ENCODE data around the gene FEN1.

FEN1 gene

GRCh38 chr11:61795876-61796526 is 3.3 kb downstream of the FEN1 start:
- no peak for TF ChIP-seq ARNT (IDR thresholded peaks at IDR 0.05)
- TF ChIP-seq TARDBP (IDR thresholded peaks at IDR 0.05): no peak
- TF ChIP-seq ELF4 (IDR thresholded peaks at IDR 0.05): no peak
- no peak for TF ChIP-seq LEF1 (IDR thresholded peaks at IDR 0.05; ENCODE audit: borderline replicate concordance)
- TF ChIP-seq FOXK2 (IDR thresholded peaks at IDR 0.05): no peak
- no peak for TF ChIP-seq CTBP1 (IDR thresholded peaks at IDR 0.05; ENCODE audit: borderline replicate concordance)
- no peak for TF ChIP-seq ZNF384 (IDR thresholded peaks at IDR 0.05)
- no peak for TF ChIP-seq FOXM1 (IDR thresholded peaks at IDR 0.05; ENCODE audit: borderline replicate concordance)
- TF ChIP-seq HDGF (IDR thresholded peaks at IDR 0.05; ENCODE audit: borderline replicate concordance): no peak
- TF ChIP-seq FOXA1 (IDR thresholded peaks at IDR 0.05): no peak
- POLR2A ChIA-PET: interaction anchor here (0.9 to 3.3 kb wide), 2 partner anchors 19 to 38 kb away, joined by 3 to 16 read pairs; no protein-coding TSS in a partner anchor
- CTCF ChIA-PET: interaction anchor here (0.9 to 2.4 kb wide), 4 partner anchors 18 to 150 kb away, joined by 3 to 15 read pairs (median 3); no protein-coding TSS in a partner anchor
- no peak for DNase-seq (ENCODE audit: extremely low spot score)

GRCh38 chr11:61797263-61797944 is 4.7 kb downstream of the FEN1 start:
- ChIA-PET CTCF (interaction anchor here (0.6 to 2.4 kb wide), 17 partner anchors 8 to 656 kb away, joined by 3 to 15 read pairs (median 3); no protein-coding TSS in a partner anchor), POLR2A (interaction anchor here (0.7 to 3.3 kb wide), 4 partner anchors 17 to 776 kb away, joined by 3 to 16 read pairs (median 4); partner anchors contain the start of genes EEF1G and FADS2)
- peak; percentile 62 for DNase-seq (ENCODE audit: extremely low spot score)
- no peak for TF ChIP-seq CTBP1 (IDR thresholded peaks at IDR 0.05; ENCODE audit: borderline replicate concordance)
- TF ChIP-seq SP1 (IDR thresholded peaks at IDR 0.05): no peak
- TF ChIP-seq NFRKB (IDR thresholded peaks at IDR 0.05): no peak
- no peak for TF ChIP-seq ARNT (IDR thresholded peaks at IDR 0.05)
- TF ChIP-seq BHLHE40 (IDR thresholded peaks at IDR 0.05; ENCODE audit: borderline replicate concordance): no peak
- no peak for TF ChIP-seq FOXK2 (IDR thresholded peaks at IDR 0.05)
- no peak for TF ChIP-seq FOXA1 (IDR thresholded peaks at IDR 0.05)
- TF ChIP-seq PKNOX1 (IDR thresholded peaks at IDR 0.05): 0 out of 2 replicates have a peak, but pooled peaks have one; percentile 2
- peak; percentile 56; the same call in 1 of the 2 replicates for TF ChIP-seq LEF1 (IDR thresholded peaks at IDR 0.05; ENCODE audit: borderline replicate concordance)
- TF ChIP-seq L3MBTL2 (conservative IDR thresholded peaks at IDR 0.05): no peak
- no peak for TF ChIP-seq ELF4 (IDR thresholded peaks at IDR 0.05)
- no peak for TF ChIP-seq SUZ12 (IDR thresholded peaks at IDR 0.05)
- no peak for TF ChIP-seq FOXM1 (IDR thresholded peaks at IDR 0.05; ENCODE audit: borderline replicate concordance)
- no peak for TF ChIP-seq TARDBP (IDR thresholded peaks at IDR 0.05)
- TF ChIP-seq ZNF384 (IDR thresholded peaks at IDR 0.05): no peak
- TF ChIP-seq HDGF (IDR thresholded peaks at IDR 0.05; ENCODE audit: borderline replicate concordance): no peak

GRCh38 chr11:61799665-61800284 is 7.1 kb downstream of the FEN1 start:
- no peak for DNase-seq (ENCODE audit: extremely low spot score)
- ChIA-PET POLR2A (interaction anchor here (1.3 to 2.2 kb wide), 2 partner anchors 16 to 29 kb away, joined by 3 to 6 read pairs; partner anchors contain the start of gene FADS2), CTCF (interaction anchor here (1.0 kb wide), 1 partner anchor 99 kb away, joined by 4 read pairs; no protein-coding TSS in a partner anchor)
- TF ChIP-seq LEF1 (IDR thresholded peaks at IDR 0.05; ENCODE audit: borderline replicate concordance) (no peak), NFRKB (IDR thresholded peaks at IDR 0.05) (no peak), ELF4 (IDR thresholded peaks at IDR 0.05) (no peak), BHLHE40 (IDR thresholded peaks at IDR 0.05; ENCODE audit: borderline replicate concordance) (no peak), HDGF (IDR thresholded peaks at IDR 0.05; ENCODE audit: borderline replicate concordance) (no peak), L3MBTL2 (conservative IDR thresholded peaks at IDR 0.05) (no peak), ZNF384 (IDR thresholded peaks at IDR 0.05) (no peak), ARNT (IDR thresholded peaks at IDR 0.05) (no peak), FOXA1 (IDR thresholded peaks at IDR 0.05) (no peak), TARDBP (IDR thresholded peaks at IDR 0.05) (no peak), FOXM1 (IDR thresholded peaks at IDR 0.05; ENCODE audit: borderline replicate concordance) (no peak), CTBP1 (IDR thresholded peaks at IDR 0.05; ENCODE audit: borderline replicate concordance) (no peak), FOXK2 (IDR thresholded peaks at IDR 0.05) (no peak), PKNOX1 (IDR thresholded peaks at IDR 0.05) (no peak), SP1 (IDR thresholded peaks at IDR 0.05) (no peak)

GRCh38 chr11:61800331-61801281 is 7.9 kb downstream of the FEN1 start:
- no peak for TF ChIP-seq HDGF (IDR thresholded peaks at IDR 0.05; ENCODE audit: borderline replicate concordance)
- no peak for TF ChIP-seq TARDBP (IDR thresholded peaks at IDR 0.05)
- TF ChIP-seq ZNF384 (IDR thresholded peaks at IDR 0.05): no peak
- no peak for TF ChIP-seq ARNT (IDR thresholded peaks at IDR 0.05)
- TF ChIP-seq CTBP1 (IDR thresholded peaks at IDR 0.05; ENCODE audit: borderline replicate concordance): no peak
- no peak for TF ChIP-seq FOXK2 (IDR thresholded peaks at IDR 0.05)
- no peak for TF ChIP-seq BHLHE40 (IDR thresholded peaks at IDR 0.05; ENCODE audit: borderline replicate concordance)
- TF ChIP-seq L3MBTL2 (conservative IDR thresholded peaks at IDR 0.05): no peak
- no peak for TF ChIP-seq FOXA1 (IDR thresholded peaks at IDR 0.05)
- no peak for TF ChIP-seq SP1 (IDR thresholded peaks at IDR 0.05)
- no peak for TF ChIP-seq PKNOX1 (IDR thresholded peaks at IDR 0.05)
- no peak for TF ChIP-seq SUZ12 (IDR thresholded peaks at IDR 0.05)
- TF ChIP-seq NFRKB (IDR thresholded peaks at IDR 0.05): no peak
- TF ChIP-seq FOXM1 (IDR thresholded peaks at IDR 0.05; ENCODE audit: borderline replicate concordance): no peak
- TF ChIP-seq ELF4 (IDR thresholded peaks at IDR 0.05): no peak
- TF ChIP-seq LEF1 (IDR thresholded peaks at IDR 0.05; ENCODE audit: borderline replicate concordance): no peak
- ChIA-PET POLR2A (interaction anchor here (1.2 to 2.2 kb wide), 4 partner anchors 8 to 28 kb away, joined by 3 to 6 read pairs (median 4); partner anchors contain the start of genes FADS1, FADS2, FEN1 and TMEM258), CTCF (interaction anchor here (1.0 kb wide), 1 partner anchor 306 kb away, joined by 4 read pairs; no protein-coding TSS in a partner anchor)
- DNase-seq (ENCODE audit: extremely low spot score): no peak
